ENCODE data around the gene PRM3. TPM values are rescaled to one million over a fixed set of nuclear protein-coding genes. Genes with fewer than 3 reads are reported as not detected.

The PRM3 gene
- total and polyA plus RNA-seq, 2 of the 8 experiments (the other 6 are each of a cell fraction or from before 2014, with no cell fraction given), result not detected

- TF ChIP-seq USF2 (IDR thresholded peaks at IDR 0.05; ENCODE audit: low read length) (no peak), PHF8 (conservative IDR thresholded peaks at IDR 0.05; ENCODE audit: low read depth, low read length) (no peak), CREB1 (IDR thresholded peaks at IDR 0.05) (no peak), GTF2F1 (IDR thresholded peaks at IDR 0.05; ENCODE audit: borderline replicate concordance, low read depth, low read length) (no peak), ASH2L (IDR thresholded peaks at IDR 0.05; ENCODE audit: low read length) (no peak), BACH1 (IDR thresholded peaks at IDR 0.05; ENCODE audit: low read length) (no peak), RNF2 (IDR thresholded peaks at IDR 0.05; ENCODE audit: borderline replicate concordance, low read depth, low read length, missing control alignments, poor library complexity, severe bottlenecking) (no peak)
- TF ChIP-seq, protein P1, sequence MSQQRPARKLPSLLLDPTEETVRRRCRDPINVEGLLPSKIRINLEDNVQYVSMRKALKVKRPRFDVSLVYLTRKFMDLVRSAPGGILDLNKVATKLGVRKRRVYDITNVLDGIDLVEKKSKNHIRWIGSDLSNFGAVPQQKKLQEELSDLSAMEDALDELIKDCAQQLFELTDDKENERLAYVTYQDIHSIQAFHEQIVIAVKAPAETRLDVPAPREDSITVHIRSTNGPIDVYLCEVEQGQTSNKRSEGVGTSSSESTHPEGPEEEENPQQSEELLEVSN (IDR thresholded peaks at IDR 0.05), result no peak
These were observed 36.6 kb upstream of the PRM3 start (continued) for GRCh38 chr16:11309895-11310633.
